OCI-LY7 (cell line): Measurements from ENCODE around the gene SLC27A1.

Source experiments
- CTCF ChIP-seq: fragments of 200-600 bp; sonication (generic); conservative IDR thresholded peaks from 2 replicates; pipeline ENCODE4 v1.5.1; 2014; ENCODE audit warnings: mild to moderate bottlenecking, antibody characterized with exemption, low read length, moderate library complexity, mixed read lengths
- EZH2phosphoT487 ChIP-seq: fragments of 200-600 bp; sonication (generic); IDR thresholded peaks from 2 replicates; pipeline ENCODE4 v1.6.1; 2018; ENCODE audit warnings: low read depth, borderline replicate concordance, mild to moderate bottlenecking, mixed run types, antibody characterized with exemption, low read length, moderate library complexity, mixed read lengths

DNA sequence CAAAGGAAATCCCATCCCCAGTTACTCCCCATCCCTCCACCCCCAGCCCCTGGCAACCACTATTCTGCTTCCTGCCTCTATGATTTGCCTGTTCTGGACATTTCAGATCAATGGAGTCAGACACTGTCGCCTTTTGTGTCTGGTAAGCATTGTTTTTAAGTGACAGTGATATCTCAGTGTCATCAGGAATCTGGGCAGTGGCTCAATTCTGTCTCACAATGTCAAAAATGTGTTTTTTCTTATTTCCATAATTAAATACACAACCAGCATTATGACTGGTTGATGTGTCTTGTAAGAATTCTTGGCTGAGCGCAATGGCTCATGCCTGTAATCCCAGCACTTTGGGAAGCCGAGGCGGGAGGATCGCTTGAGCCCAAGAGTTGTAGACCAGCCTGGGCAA, 21.0 kb downstream of the SLC27A1 start:
- TF ChIP-seq CTCF: no peak
- TF ChIP-seq EZH2phosphoT487: no peak
